22Rv1 (cell line): Measurements from ENCODE around the gene TPM4.

Source experiments
- H3K27ac ChIP-seq: fragments of 450-650 bp; 2 replicates; pipeline ENCODE4 v1.5.1; 2017
- CTCF ChIP-seq: fragments of 450-650 bp; IDR thresholded peaks from 2 replicates; pipeline ENCODE4 v1.5.1; 2017; ENCODE audit warnings: mild to moderate bottlenecking
- ZFX ChIP-seq: fragments of 450-650 bp; IDR thresholded peaks from 2 replicates; pipeline ENCODE4 v1.6.1; 2017; ENCODE audit warnings: antibody characterized with exemption, borderline replicate concordance

TPM4 gene

GRCh38 chr19:16033136-16033530 is 43.2 kb upstream of the TPM4 start:
- TF ChIP-seq CTCF (no peak), ZFX (no peak)
- no peak overlapping the region for H3K27ac ChIP-seq

- TF ChIP-seq ZFX (no peak), CTCF (no peak)
- no peak overlapping the region for H3K27ac ChIP-seq
Measured at GRCh38 chr19:16033721-16034120, 42.6 kb upstream of the TPM4 start.

GRCh38 chr19:16034180-16034579 is 42.1 kb upstream of the TPM4 start:
- H3K27ac ChIP-seq = no peak overlapping the region
- TF ChIP-seq ZFX (no peak), CTCF (no peak)

- H3K27ac ChIP-seq = no peak overlapping the region
Measured at GRCh38 chr19:16034958-16035560, 41.2 kb upstream of the TPM4 start.

GRCh38 chr19:16035601-16036297 is 40.5 kb upstream of the TPM4 start:
- H3K27ac ChIP-seq = no peak overlapping the region
- TF ChIP-seq ZFX (no peak), CTCF (no peak)

More at GRCh38 chr19:16034958-16035560, 41.2 kb upstream of the TPM4 start:
- no peak for TF ChIP-seq ZFX
- TF ChIP-seq CTCF = no peak

- TF ChIP-seq ZFX = no peak
- TF ChIP-seq CTCF = no peak
Measured at GRCh38 chr19:16036397-16036925, 39.8 kb upstream of the TPM4 start.

GRCh38 chr19:16036941-16037340 is 39.4 kb upstream of the TPM4 start:
- TF ChIP-seq ZFX (no peak), CTCF (no peak)

More at GRCh38 chr19:16036397-16036925, 39.8 kb upstream of the TPM4 start:
- no peak overlapping the region for H3K27ac ChIP-seq

More at GRCh38 chr19:16036941-16037340, 39.4 kb upstream of the TPM4 start:
- H3K27ac ChIP-seq = no peak overlapping the region
